Epithelial cell of esophagus (primary cell): ENCODE data around the gene RPL13.

Experiments used
- DNase-seq: peaks from one replicate; pipeline ENCODE4 v3.0.0; 2010; ENCODE audit warnings: low read depth
- H3K4me3 ChIP-seq: 2 replicates; pipeline ENCODE4 v1.5.1; 2011; ENCODE audit warnings: mild to moderate bottlenecking, low read length, control low read depth
- TF ChIP-seq, protein P1 (sequence below): IDR thresholded peaks from 2 replicates; pipeline ENCODE4 v1.5.1; 2011; ENCODE audit warnings: low read depth, mild to moderate bottlenecking, low read length, control low read depth, inconsistent platforms; ENCODE audit not compliant: insufficient read depth; ENCODE audit errors: missing control alignments

RPL13 gene

DNA sequence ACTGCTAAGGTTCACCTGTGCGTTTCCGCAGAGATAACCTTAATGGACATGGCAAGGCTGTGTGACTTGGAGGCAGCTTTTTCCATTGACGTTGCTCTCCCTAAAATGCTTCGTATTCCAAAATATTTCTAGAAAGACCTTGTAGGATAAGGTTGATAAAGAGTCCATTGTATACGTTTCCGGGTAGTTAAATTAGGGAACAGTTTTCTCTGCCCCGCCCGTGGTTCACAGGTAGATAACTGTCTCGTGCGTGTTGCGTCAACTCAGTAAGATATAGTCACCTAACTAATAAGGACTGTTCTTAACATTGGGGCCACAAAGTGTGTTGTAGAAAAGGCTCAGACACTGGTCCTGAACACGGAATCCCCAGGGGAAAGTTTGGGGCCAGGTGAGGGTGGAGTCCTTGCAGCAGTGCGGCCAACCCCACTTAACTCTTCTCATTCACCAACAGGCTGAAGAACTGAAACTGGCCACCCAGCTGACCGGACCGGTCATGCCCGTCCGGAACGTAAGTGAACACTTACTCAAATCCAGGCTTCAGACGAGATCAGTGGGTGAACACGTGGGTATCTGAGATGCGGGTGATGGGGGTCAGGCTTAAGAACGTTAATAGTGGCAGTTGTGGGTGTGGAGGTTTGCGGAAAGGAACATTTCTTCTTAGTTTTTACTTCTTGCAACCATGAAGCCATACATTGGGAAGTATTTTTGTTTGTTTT, 1.6 kb downstream of the RPL13 start:
- peak overlapping the region; percentile 84 for H3K4me3 ChIP-seq
- DNase-seq: peak; percentile 52
- TF ChIP-seq, protein P1, sequence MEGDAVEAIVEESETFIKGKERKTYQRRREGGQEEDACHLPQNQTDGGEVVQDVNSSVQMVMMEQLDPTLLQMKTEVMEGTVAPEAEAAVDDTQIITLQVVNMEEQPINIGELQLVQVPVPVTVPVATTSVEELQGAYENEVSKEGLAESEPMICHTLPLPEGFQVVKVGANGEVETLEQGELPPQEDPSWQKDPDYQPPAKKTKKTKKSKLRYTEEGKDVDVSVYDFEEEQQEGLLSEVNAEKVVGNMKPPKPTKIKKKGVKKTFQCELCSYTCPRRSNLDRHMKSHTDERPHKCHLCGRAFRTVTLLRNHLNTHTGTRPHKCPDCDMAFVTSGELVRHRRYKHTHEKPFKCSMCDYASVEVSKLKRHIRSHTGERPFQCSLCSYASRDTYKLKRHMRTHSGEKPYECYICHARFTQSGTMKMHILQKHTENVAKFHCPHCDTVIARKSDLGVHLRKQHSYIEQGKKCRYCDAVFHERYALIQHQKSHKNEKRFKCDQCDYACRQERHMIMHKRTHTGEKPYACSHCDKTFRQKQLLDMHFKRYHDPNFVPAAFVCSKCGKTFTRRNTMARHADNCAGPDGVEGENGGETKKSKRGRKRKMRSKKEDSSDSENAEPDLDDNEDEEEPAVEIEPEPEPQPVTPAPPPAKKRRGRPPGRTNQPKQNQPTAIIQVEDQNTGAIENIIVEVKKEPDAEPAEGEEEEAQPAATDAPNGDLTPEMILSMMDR: no peak

DNA sequence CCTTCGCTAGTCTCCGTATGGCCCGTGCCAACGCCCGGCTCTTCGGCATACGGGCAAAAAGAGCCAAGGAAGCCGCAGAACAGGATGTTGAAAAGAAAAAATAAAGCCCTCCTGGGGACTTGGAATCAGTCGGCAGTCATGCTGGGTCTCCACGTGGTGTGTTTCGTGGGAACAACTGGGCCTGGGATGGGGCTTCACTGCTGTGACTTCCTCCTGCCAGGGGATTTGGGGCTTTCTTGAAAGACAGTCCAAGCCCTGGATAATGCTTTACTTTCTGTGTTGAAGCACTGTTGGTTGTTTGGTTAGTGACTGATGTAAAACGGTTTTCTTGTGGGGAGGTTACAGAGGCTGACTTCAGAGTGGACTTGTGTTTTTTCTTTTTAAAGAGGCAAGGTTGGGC, 2.5 kb downstream of the RPL13 start:
- DNase-seq: no peak
- peak overlapping the region; percentile 84 for H3K4me3 ChIP-seq
- TF ChIP-seq, protein P1: no peak

DNA sequence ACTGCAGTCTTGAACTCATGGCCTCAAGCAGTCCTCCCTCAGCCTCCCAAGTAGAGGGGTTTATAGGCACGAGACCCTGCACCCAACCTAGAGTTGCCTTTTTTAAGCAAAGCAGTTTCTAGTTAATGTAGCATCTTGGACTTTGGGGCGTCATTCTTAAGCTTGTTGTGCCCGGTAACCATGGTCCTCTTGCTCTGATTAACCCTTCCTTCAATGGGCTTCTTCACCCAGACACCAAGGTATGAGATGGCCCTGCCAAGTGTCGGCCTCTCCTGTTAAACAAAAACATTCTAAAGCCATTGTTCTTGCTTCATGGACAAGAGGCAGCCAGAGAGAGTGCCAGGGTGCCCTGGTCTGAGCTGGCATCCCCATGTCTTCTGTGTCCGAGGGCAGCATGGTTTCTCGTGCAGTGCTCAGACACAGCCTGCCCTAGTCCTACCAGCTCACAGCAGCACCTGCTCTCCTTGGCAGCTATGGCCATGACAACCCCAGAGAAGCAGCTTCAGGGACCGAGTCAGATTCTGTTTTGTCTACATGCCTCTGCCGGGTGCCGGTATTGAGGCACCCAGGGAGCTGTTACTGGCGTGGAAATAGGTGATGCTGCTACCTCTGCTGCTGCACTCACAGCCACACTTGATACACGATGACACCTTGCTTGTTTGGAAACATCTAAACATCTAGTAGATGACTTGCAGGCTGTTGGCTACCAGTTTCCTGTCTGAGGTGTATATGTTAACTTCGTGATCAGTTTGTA, 3.3 kb downstream of the RPL13 start:
- no peak overlapping the region for H3K4me3 ChIP-seq
- TF ChIP-seq, protein P1: no peak
- no peak for DNase-seq

DNA sequence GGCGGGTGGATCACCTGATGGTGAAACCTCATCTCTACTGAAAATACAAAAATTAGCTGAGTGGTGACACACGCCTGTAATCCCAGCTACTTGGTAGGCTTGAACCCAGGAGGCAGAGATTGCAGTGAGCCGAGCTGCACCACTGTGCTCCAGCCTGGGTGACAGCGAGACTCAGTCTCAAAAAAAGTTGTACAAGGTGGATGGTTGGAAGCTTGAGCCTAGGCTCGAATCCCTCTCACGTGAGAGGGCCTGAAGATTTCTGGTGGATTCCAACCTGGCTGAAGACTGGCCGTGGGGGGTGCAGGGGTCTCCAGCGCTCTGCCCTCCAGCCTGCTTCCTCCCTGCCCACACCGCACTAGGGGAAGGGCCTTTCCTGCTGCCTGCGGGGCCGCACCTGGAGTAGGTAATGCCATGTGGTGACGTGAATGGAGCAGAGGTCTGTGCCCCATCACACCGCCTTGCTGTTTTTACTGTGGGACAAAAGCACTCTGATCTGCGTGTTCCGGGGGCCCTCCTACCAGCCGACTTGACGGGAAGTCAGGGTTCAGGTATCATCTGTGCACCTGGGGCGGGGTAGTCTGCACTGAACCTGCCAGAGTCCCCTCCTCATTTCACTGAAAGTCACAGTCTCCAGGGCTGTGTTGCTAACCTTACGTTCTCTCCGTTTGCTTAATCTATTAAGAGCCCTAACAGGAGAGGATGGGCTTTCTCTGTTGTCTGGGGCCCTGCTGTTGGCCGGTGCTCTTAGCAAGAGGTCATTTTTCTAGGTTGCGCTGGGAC, 4.2 kb downstream of the RPL13 start:
- DNase-seq: peak; percentile 33
- no peak overlapping the region for H3K4me3 ChIP-seq
- TF ChIP-seq, protein P1: no peak

DNA sequence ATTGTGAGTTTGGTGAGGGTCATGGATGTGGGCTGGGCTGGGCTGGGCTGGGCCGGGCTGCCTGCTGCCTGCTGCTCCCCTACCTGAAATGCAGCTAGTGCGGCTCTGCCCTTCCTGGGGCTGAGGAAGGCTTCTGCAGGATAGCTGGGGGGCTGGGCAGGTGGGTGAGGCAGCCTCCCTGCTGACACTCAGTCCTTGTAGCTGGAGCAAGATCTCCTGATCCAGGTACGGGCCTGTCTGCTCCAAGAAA, 4.7 kb downstream of the RPL13 start:
- no peak overlapping the region for H3K4me3 ChIP-seq
- DNase-seq: peak; percentile 67
- TF ChIP-seq, protein P1: no peak

GRCh38 chr16:89565506-89566372, 5.3 kb downstream of the RPL13 start:
- peak; percentile 62 for DNase-seq
- peak overlapping the region; percentile 1 for H3K4me3 ChIP-seq
- TF ChIP-seq, protein P1: peak; percentile 53
